ENCODE data around the gene FCN3.

FCN3 gene

DNA sequence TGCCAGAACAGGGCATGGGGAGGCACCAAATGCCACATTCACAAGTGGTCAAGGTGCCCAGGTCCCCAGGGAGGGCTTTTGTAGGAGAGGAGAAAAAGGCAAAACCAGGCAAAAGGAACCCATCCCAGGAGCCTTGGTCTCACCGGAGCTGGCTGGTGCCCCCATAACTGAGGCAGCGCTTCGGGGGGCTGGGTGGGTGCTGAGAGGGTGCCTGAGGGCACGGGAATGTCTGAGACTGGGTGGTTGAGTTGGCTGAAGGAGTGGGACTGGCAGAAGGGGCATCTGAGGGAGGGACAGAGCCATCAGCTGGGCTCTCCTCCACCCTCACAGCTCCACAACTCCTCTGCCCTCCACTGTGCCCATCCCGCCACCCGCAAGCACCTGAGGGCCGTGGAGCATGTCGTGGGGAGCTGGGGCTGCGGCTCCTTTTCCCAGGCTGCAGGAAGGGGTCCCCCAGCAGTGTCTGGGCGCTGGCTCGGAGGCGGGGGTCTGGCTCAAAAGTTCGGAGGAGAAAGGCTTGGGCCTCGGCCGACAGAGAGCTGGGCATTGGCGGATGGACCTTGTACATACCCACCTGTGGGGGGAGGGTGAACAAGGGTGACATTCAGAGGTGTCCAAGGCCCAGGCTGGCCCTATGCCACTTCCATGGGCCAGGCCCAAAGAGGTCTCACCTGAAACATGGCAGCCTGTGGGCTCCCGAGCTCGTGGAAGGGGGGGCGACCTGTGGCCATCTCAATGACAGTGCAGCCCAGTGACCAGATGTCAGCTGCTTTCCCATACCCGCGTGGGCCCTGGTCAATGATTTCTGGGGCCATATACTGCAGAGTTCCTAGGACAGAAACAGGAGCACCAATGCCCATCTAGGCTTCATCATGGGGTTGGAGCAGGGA lies 16.3 kb downstream of the FCN3 start:
- DNase-seq (ENCODE audit: low read depth, low spot score): no peak

DNA sequence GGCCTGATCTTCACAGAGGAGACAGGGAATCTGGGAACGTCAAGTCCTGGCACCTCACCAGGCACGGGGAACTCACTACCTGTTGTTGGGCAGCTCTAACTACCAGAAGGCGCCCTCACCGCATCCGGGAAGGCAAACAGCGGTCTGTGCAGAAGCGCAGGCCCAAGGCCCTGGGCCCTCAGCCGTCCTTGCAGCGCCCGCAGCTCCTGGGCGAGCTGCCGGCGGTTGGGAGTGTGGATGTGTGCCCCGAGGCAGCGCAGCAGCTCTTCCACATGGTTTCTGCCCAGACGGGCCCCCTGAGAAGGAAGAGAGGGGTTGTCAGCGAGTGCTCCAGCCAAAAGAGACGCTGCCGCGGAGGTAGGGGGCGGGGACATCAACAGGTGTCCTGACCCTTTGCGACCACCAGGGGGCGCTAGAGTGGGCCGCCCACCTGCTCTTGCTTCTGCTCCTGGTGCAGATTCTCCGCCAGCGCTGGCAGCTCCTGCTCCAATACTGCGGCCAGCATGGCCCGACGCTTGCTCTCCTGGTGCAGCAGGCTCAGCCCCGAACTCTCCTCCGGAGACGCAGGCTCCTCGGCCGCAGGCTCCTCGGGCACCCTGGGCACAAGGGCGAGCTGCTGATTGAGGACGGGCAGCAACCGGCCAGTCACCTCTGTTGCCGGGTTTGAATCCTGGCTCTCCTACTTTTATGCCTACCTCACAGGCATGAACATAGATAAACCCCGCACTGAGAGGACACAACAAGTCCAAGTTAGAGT lies 17.2 kb downstream of the FCN3 start:
- no peak for DNase-seq (ENCODE audit: low read depth, low spot score)

DNA sequence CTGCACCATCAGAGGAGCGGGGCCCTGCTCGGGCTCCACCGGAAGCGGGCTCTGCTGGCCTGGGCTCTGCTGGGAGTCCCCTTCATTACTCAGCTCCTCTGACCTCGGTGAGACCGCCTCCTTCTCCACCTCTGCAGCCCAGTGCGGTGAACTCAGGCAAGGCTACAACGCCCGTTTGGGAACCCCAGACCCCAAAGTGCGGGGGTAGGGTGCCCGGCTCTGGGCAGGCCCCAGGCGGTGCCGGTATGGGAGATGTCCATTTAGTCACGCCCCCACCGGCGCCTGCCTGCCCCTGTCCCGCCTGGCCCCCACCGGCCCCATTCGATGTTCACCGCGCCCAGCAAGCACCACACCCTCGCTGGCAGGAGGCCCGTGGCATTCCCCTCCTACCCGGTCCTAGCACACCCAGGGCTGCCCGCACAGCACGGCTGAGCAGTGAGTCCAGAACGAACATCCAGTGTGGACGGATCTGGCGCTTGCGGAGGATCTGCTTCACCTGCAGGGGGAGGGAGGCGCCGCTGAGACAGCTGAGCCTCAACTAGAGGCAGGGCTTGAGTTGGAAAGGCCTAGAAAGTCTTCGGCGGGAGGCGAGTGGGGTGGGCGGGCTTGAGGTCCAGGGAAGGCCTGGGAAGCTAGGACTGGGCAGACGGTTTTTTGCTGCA lies 17.9 kb downstream of the FCN3 start:
- no peak for DNase-seq (ENCODE audit: low read depth, low spot score)

GRCh38 chr1:27356277-27356618 lies 18.4 kb downstream of the FCN3 start:
- DNase-seq (ENCODE audit: low read depth, low spot score): no peak

DNA sequence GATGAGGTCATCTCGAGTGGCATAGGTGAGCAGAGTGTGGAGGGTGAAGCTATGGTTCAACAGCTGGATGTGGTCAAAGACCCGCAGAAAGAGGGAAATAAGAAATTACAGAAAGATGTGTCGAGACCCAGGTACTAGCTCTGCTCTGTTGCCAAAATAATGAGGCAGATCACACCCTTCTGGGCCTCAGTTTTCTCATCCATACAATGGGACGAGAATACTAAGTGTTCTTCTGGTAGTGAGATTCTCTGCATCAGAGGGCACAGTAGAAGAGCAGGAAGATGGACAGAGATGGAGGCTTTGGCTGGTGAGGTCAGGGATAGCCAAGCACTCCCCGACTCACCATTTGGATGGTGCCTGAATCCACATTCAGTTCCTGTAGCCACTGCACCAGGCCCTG lies 18.9 kb downstream of the FCN3 start:
- no peak for DNase-seq (ENCODE audit: low read depth, low spot score)

DNA sequence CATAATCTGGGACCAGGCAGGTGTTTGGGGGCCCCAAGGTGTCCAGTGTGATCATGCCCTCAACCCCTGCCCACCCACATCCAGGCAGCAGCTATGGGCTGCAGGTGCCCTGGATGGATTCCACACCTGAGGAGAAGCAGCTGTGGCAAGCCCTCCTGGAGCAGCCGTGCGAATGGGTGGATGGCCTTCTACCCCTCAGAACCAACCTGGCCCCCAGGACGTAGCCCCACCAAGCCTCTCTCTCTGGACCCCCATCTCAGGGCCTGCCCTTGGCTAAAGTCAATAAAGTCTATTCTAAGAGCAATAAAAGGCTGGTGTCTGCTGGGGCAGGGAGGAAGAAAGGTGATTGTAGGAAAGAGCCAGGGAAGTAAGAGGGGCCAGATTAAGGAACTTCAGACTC lies 21.0 kb downstream of the FCN3 start:
- no peak for DNase-seq (ENCODE audit: low read depth, low spot score)

- no peak for DNase-seq (ENCODE audit: low read depth, low spot score)
Observed at GRCh38 chr1:27353166-27353565, 21.5 kb downstream of the FCN3 start.

DNA sequence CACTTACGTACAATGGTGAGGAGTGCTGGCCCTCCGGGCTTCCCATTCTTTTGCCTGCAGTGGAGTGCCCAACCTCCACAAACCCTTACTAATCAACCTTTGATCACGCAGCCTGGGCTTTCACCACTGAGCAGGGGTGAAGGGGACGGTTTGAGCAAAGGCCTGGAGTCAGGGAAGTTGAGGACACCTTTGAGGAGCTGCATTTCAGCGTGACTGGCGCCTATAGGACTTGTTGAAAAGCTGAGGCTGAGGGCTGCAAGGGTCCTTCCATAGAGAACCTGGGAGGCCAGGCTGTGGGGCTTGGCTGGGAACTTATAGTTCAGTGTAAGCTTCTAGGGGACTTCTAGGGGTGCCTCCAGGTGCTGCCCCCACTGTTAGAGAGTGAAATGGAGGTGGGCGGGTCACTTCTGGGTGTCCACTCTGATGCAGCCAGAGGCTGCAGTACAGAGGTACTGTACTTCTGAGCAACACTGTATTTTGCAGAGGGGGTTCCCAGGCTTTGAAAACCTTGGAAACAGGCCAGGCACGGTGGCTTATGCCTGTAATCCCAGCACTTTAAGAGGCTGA lies 23.0 kb downstream of the FCN3 start:
- DNase-seq (ENCODE audit: low read depth, low spot score): no peak

- no peak for DNase-seq (ENCODE audit: low read depth, low spot score)
Observed at GRCh38 chr1:27350663-27351540, 23.7 kb downstream of the FCN3 start.

GRCh38 chr1:27349784-27350662 lies 24.6 kb downstream of the FCN3 start:
- DNase-seq (ENCODE audit: low read depth, low spot score): no peak

DNA sequence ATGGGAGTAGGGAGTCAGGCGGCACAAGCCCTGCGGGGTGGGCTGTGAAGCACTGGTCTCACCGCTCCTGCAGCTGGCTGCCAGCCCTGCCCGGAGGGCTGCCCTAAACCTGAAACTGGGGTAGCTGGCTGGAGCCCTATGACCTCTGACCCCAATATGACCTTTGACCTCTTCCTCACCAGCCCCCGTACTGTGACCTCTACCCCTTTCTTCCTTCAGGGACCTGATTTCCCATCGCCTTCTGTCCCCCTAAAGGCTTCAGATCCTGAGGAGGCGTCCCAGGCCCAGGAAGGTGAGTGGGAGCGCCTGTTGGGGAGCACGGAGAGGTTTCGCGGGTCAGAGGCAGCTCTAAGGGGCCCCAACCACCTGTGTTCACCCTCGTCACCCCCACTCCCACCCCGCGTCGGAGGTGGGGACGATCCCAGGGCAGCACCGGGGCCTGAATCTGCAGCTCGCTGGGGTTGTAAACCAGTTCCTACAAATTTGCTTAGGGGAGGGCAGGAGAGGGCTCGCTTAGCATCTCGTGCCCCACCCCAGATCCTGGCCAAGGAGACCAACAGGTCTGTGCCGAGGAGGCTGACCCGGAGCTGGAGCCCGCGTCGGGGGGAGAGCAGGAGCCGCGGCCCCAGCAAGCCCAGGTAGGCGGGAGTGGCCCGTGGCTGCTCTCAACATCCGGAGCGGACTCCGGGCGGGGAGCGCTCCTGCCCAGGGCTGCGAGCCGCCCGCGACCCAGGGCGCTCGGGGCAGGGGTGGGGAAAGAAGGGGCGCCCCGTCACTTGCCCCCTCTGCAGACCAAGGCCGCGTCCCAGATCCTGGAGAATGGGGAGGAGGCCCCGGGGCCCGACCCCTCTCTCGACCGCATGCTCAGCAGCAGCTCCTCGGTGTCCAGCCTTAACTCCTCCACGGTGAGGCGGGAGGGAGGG lies 25.5 kb downstream of the FCN3 start:
- DNase-seq (ENCODE audit: low read depth, low spot score): no peak

- DNase-seq (ENCODE audit: low read depth, low spot score): no peak
Observed at GRCh38 chr1:27346991-27347624, 27.5 kb downstream of the FCN3 start.

DNA sequence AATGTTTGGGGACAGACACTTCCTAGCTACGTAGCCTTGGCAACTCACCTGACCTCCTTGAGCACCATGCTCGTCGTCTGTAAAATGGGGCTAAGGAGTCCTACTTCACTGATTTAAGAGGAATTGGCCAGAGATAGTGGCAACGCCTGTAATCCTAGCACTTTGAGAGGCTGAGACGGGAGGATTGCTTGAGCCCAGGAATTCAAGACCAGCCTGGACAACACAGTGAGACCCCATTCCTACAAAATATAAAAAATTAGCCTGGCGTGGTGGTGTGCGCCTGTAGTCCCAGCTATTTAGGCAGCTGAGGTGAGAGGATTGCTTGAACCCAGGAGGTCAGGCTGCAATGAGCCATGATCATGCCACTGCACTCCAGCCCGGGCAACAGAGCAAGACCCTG lies 28.3 kb downstream of the FCN3 start:
- no peak for DNase-seq (ENCODE audit: low read depth, low spot score)

GRCh38 chr1:27345272-27345671 lies 29.4 kb downstream of the FCN3 start:
- no peak for DNase-seq (ENCODE audit: low read depth, low spot score)

GRCh38 chr1:27343639-27344025 lies 31.0 kb downstream of the FCN3 start:
- DNase-seq (ENCODE audit: low read depth, low spot score): no peak

DNA sequence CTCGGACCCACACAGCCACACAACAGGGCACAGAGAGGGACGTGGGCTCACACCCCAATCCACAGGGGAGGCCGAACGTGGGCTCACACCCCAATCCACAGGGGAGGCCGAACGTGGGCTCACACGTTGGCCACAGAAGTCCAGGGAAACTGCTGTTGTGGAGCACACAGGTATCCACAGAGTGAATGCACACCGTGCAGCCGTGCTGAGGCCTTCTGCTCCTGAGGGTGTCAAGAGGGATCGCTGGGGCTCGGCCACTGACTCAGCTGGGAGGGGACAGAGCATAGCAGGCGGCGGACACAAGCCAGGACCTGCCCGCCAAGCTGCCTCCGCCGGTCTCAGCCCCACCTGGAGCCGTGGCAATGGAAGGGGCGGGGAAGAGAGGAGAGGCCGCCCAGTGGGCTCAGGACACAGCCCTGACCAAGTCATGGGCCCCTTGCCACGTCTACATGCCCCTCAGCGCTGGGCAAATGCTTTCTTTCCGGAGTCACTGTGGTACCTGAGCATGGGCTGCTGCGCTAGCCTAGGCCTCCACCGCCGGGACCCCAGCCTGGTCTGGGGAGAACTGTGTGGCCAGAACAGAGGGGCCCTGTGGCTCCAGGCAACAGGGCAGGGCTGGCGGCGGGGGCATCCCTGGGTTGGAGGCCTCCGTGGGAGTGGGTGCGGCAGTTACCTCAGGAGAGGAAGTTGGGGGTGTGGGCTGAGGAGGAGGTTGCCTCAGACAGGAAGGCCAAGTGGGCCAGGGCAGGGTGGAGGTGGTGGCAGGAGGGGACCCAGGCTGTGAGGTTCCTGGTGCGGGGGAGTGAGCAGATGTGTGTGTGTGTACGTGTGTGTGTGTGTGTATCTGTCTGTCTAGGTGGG lies 31.6 kb downstream of the FCN3 start:
- DNase-seq (ENCODE audit: low read depth, low spot score): no peak

- no peak for DNase-seq (ENCODE audit: low read depth, low spot score)
Observed at GRCh38 chr1:27342391-27342777, 32.2 kb downstream of the FCN3 start.

All from brain pericyte (primary cell).